SK-N-MC (cell line): ENCODE measurements around the gene LRMDA.

ENCODE experiments used
- DNase-seq: peaks from one replicate; pipeline ENCODE4 v3.0.0-alpha.2; 2011; ENCODE audit warnings: low read depth, low spot score
- H3K27ac ChIP-seq: fragments of 200-600 bp; sonication (generic); 2 replicates; pipeline ENCODE4 v1.5.1; 2016; ENCODE audit warnings: mixed run types
- H3K36me3 ChIP-seq: fragments of 200-600 bp; sonication (generic); 2 replicates; pipeline ENCODE4 v1.6.1; 2017; ENCODE audit warnings: antibody characterized with exemption, low read length, mixed read lengths; ENCODE audit not compliant: insufficient read depth
- H3K4me3 ChIP-seq: fragments of 200-600 bp; sonication (generic); 2 replicates; pipeline ENCODE4 v1.5.1; 2016
- H3K9ac ChIP-seq: fragments of 200-600 bp; sonication (generic); 2 replicates; pipeline ENCODE4 v1.8.0; 2017; ENCODE audit warnings: mixed run types, mixed read lengths; ENCODE audit not compliant: insufficient read length
- H3K9me3 ChIP-seq: fragments of 200-600 bp; sonication (generic); 2 replicates; pipeline ENCODE4 v1.6.1; 2017; ENCODE audit warnings: low read depth, mild to moderate bottlenecking, antibody characterized with exemption, low read length, moderate library complexity, mixed read lengths
- EZH2 ChIP-seq: fragments of 200-600 bp; sonication (generic); IDR thresholded peaks from one replicate; pipeline ENCODE4 v1.6.1; 2017; ENCODE audit warnings: antibody characterized with exemption
- FOXP2 ChIP-seq: optimal IDR thresholded peaks from 2 replicates; pipeline ENCODE3; 2011; ENCODE audit warnings: mild to moderate bottlenecking, moderate library complexity; ENCODE audit not compliant: insufficient read depth; ENCODE audit errors: extremely low read length, control extremely low read depth
- POLR2AphosphoS5 ChIP-seq: IDR thresholded peaks from 2 replicates; pipeline ENCODE4 v1.6.1; 2012; ENCODE audit warnings: mild to moderate bottlenecking, low read depth, low read length, borderline replicate concordance

The LRMDA gene

GRCh38 chr10:75978213-75978612, 546.8 kb downstream of the LRMDA start:
- no peak overlapping the region for H3K27ac ChIP-seq
- no peak overlapping the region for H3K4me3 ChIP-seq
- no peak for DNase-seq
- H3K9me3 ChIP-seq, result no peaks in the 10 kb centered on the region
- no peaks in the 10 kb centered on the region for H3K36me3 ChIP-seq
- TF ChIP-seq EZH2, result no peak
- no peak for TF ChIP-seq POLR2AphosphoS5
- TF ChIP-seq FOXP2, result no peak
- no peak overlapping the region for H3K9ac ChIP-seq

DNA sequence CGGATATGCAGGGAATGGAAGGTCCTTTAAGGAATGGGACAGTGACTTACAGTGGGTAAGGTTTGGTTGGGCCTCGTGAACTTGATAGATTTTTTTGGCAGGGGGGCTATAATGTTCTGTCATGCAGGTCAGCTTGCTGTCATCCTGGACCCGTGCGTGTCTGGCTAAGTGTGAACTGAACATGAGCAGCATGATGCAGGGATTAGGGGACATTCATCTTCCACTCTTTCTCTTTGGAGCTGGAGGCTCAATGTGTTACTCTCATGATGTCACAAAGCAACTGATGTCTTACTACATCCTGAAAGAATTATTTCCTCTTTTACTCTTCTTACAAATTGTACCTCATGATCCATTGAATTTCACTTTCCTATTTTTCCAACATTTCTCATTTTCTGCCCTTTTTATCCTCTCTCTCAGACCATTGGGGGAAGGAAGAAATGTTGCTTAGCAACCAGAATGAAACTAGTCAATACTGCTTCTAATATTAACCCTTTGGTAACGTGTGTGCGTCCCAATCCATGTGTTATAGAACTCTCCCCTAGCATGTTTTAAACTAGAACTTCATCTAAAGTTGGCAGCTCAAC, 549.1 kb downstream of the LRMDA start:
- no peak overlapping the region for H3K27ac ChIP-seq
- no peak for TF ChIP-seq POLR2AphosphoS5
- no peak for TF ChIP-seq FOXP2
- no peak for TF ChIP-seq EZH2
- no peaks in the 10 kb centered on the region for H3K9me3 ChIP-seq
- no peaks in the 10 kb centered on the region for H3K36me3 ChIP-seq
- no peak overlapping the region for H3K4me3 ChIP-seq
- no peak overlapping the region for H3K9ac ChIP-seq
- no peak for DNase-seq

GRCh38 chr10:75982611-75983369, 551.4 kb downstream of the LRMDA start:
- Histone ChIP-seq H3K27ac (no peak overlapping the region), H3K9me3 (no peaks in the 10 kb centered on the region), H3K4me3 (no peak overlapping the region), H3K36me3 (no peaks in the 10 kb centered on the region), H3K9ac (no peak overlapping the region)
- no peak for TF ChIP-seq POLR2AphosphoS5
- TF ChIP-seq EZH2, result no peak
- TF ChIP-seq FOXP2, result no peak
- DNase-seq, result no peak

DNA sequence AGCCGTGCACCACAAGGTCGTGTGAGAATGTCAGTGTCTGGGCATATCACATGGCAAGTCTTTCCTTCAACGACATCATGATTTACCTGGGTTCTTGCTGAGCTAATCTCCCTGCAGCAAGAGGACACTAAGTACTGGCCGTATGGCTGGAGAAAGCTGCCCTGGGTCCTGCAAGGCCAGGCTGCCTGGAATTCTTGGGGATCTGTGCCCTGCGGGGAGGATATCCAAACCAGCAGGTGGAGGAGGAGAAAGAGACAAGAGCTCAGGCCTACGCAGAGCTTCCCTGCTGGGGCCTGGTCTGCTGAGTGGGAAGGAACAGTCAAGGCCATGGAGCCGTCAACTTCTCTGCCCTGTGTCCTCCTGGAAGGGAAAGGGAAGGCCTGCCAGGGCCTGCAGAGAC, 552.6 kb downstream of the LRMDA start:
- H3K27ac ChIP-seq, result no peak overlapping the region
- H3K9me3 ChIP-seq, result no peaks in the 10 kb centered on the region
- no peak for TF ChIP-seq POLR2AphosphoS5
- no peak overlapping the region for H3K4me3 ChIP-seq
- no peaks in the 10 kb centered on the region for H3K36me3 ChIP-seq
- no peak for DNase-seq
- H3K9ac ChIP-seq, result no peak overlapping the region

DNA sequence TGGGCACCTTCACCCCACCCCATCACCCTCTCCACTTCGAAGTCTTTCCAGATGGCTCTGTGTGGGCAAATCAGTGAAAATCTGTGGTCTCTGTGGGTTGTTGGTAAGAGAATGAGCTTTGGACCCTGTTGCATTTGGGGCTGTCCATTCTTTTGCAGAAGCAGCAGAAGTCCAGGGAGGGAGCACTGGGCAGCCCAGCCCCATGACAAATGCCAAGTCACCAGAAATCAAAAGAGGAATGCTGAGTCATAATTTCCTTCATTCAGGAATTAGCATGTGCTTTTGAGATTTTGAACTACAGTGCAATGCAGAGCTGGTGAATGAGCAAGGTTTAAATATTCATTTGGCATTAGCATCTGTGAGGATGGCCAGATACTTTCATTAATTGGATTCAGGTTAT, 556.2 kb downstream of the LRMDA start:
- no peaks in the 10 kb centered on the region for H3K9me3 ChIP-seq
- H3K4me3 ChIP-seq, result no peak overlapping the region
- DNase-seq, result no peak
- no peak overlapping the region for H3K27ac ChIP-seq
- TF ChIP-seq EZH2 (no peak), POLR2AphosphoS5 (no peak), FOXP2 (no peak)
- H3K36me3 ChIP-seq, result no peaks in the 10 kb centered on the region
- no peak overlapping the region for H3K9ac ChIP-seq

DNA sequence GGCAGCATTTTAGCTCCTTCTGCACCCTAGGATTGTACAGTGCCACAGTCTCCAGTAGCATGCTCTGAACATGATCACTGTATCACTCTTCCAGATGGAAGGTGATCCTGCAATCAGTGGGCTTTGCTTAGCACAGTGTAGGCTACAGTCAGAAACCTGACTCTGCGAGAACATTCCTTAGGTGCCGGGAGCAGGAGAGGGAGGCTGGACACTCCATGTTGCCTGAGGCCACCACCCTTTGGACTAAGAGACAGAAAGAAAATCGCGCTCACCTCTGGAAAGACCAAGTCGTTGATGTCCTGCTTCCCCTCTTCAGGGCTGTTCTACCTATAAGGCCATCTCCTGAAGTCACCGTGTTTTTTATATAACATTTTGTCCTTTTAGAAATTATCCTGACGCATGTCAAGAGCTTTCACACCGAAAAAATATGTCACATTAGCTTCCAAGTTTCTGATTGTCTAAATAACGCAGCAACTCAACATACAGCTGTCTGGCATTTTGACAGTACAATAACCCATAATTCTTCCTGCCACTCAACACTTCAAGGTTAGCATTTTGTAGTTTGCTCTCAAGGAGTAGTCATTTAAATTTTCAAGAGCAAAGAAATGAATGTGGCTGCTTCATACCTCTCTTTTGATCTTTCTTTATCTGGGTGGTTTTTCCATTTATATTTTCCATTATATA, 563.1 kb downstream of the LRMDA start:
- TF ChIP-seq POLR2AphosphoS5 (no peak), FOXP2 (no peak), EZH2 (no peak)
- Histone ChIP-seq H3K9ac (no peak overlapping the region), H3K27ac (no peak overlapping the region), H3K36me3 (no peaks in the 10 kb centered on the region), H3K4me3 (no peak overlapping the region), H3K9me3 (no peaks in the 10 kb centered on the region)
- no peak for DNase-seq

DNA sequence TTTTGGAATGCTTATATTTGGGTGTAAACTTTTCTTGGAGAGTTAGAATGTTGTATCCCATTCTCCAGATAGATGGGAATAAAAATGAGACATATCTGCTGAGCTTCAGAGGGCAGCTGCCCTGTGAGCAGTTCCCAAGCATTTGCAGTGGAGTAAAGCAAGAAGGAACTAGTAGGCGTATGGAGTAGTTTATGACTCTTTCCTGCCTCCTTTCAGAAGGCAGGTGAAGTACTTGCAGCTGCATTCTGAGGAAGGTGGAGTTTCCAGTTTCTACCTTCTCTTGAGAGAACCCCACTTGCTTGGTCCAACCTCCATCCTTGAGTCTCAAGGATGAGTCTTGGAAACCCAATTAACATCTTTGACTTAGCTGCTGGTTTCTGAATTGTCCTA, 563.6 kb downstream of the LRMDA start:
- no peaks in the 10 kb centered on the region for H3K9me3 ChIP-seq
- no peak for DNase-seq
- no peak overlapping the region for H3K27ac ChIP-seq
- TF ChIP-seq POLR2AphosphoS5 (no peak), FOXP2 (no peak), EZH2 (no peak)
- H3K36me3 ChIP-seq, result no peaks in the 10 kb centered on the region
- H3K4me3 ChIP-seq, result no peak overlapping the region
- no peak overlapping the region for H3K9ac ChIP-seq

GRCh38 chr10:75995720-75996119, 564.3 kb downstream of the LRMDA start:
- no peak for DNase-seq

GRCh38 chr10:75999001-75999400, 567.6 kb downstream of the LRMDA start:
- H3K36me3 ChIP-seq, result no peaks in the 10 kb centered on the region
- TF ChIP-seq FOXP2, result no peak
- TF ChIP-seq POLR2AphosphoS5, result no peak
- no peak for TF ChIP-seq EZH2
- no peak overlapping the region for H3K9ac ChIP-seq
- no peak overlapping the region for H3K27ac ChIP-seq
- H3K9me3 ChIP-seq, result no peaks in the 10 kb centered on the region
- DNase-seq, result no peak
- no peak overlapping the region for H3K4me3 ChIP-seq

More at GRCh38 chr10:75995720-75996119, 564.3 kb downstream of the LRMDA start:
- Histone ChIP-seq H3K9ac (no peak overlapping the region), H3K36me3 (no peaks in the 10 kb centered on the region), H3K4me3 (no peak overlapping the region), H3K9me3 (no peaks in the 10 kb centered on the region), H3K27ac (no peak overlapping the region)
- TF ChIP-seq FOXP2, result no peak
- TF ChIP-seq EZH2, result no peak
